HG03064 (cell line): ENCODE data around the gene HHAT.
A peak's percentile ranks its signal among the peaks of the same experiment; 100 is the strongest.

ENCODE experiments used
- ATAC-seq: cut with Tn5 transposase; IDR thresholded peaks from one replicate; pipeline ENCODE4 v1.9.1; 2021; ENCODE audit warnings: low read depth; ENCODE audit not compliant: unreplicated experiment

Gene HHAT

GRCh38 chr1:210663730-210664573 lies 335.2 kb downstream of the HHAT start:
- no peak for ATAC-seq

GRCh38 chr1:210669951-210670350 lies 341.2 kb downstream of the HHAT start:
- ATAC-seq, result no peak

GRCh38 chr1:210674151-210674550 lies 345.4 kb downstream of the HHAT start:
- ATAC-seq, result no peak

DNA sequence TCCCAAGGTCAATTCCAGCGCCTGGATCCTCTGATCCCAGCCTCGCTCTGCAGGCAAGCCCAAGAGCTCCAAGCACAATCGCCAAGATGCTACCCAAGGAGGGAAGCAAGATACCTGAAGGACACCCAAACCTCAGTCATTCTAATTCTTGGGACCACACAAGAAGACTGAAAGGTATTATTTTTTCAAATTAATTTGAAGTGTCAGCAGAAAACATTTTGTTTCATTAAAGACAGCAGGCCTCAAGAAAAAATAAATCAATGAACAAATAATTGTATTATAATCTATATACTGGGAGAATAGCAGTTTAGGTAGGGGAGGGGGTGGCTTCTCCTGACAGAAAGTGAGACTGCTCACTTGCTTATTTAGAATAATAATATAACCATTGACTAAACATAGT lies 347.8 kb downstream of the HHAT start:
- no peak for ATAC-seq

DNA sequence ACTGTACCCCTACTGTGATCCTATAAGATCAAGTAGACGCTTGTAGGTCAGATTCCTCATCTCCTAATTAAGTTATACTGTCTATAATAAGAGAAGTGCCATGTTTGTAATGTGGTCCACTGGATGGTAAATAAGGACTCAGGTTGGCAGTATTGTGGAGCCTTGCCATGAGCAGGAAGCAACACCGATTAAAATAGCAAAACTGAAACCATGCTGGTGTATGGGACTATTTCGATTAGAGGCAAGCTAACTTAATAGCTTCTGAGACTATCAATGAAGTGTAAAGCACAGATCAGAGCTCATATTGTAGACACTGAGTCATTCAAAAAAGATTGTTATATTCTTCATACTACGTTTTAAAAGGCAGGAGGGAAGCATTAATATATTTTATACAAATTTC lies 348.8 kb downstream of the HHAT start:
- ATAC-seq, result no peak

GRCh38 chr1:210678306-210678705 lies 349.6 kb downstream of the HHAT start:
- no peak for ATAC-seq

- ATAC-seq, result no peak
Measured at GRCh38 chr1:210681158-210681557, 352.5 kb downstream of the HHAT start.

DNA sequence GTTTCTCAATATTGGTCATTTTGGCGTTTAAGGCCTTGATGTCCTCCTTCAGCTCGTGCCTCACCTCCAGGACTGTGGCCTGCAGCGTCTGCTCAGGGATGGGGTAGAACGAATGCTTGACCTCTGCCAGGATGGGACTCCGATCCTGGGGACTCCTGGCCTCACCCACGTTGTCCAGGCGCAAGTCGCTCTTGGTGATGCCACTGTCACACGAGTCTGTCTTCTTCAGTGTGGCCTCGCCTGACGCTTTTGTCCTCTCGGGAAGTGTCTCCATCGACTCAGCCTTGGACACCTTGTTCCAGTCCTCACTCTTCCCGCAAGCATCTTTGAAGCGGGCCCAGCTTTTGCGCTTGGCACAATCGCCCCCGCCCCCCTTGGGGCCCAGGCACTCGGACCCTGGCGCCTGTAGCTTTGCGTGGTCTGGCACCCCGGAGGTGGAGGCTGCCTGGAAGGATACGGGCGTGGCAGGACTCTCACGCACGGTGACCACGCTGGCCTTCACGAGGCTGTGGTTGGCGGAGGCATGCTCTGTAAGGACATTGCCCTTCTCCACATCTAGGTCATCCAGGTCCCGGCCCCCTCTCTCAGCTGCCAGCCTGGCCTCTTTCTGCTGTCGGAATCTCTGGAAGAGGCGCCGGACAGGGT lies 354.8 kb downstream of the HHAT start:
- no peak for ATAC-seq

GRCh38 chr1:210684466-210685294 lies 356.0 kb downstream of the HHAT start:
- ATAC-seq, result peak; percentile 82

GRCh38 chr1:210685295-210685650 lies 356.6 kb downstream of the HHAT start:
- ATAC-seq, result no peak

- no peak for ATAC-seq
Measured at GRCh38 chr1:210686841-210687240, 358.1 kb downstream of the HHAT start.

DNA sequence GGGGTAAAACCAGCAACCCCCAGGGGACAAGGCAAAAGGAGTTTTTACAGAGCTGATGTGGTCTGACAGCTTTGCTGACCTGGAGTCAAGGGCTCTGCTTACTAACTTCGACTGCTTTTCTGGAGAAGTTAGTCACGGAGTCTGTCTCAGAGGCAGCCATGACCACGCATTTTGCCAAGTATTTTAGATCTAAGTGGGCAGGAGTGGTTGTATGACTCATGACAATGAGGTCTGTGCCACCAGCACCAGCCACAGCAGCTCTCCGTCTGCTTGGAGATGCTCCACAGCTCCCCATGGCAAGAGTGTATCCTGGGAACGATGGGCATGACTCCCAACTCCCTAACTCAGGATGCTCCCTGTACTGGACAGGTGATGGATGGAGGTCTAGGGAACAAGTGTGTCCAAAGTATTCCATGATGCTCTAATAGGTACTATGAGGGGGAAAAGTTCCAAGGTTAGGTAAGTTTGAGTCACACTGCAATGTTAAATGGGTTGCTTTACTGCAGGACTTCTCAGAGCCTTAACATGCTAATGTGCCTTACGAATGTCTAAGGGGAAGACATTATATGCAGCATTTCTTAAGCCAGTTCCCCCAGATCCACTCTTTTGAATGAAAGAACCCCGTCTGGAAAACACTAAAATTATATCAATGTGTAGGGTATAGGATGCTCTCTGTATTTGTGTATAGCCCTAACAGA lies 359.0 kb downstream of the HHAT start:
- no peak for ATAC-seq

GRCh38 chr1:210688512-210689234 lies 360.0 kb downstream of the HHAT start:
- no peak for ATAC-seq

DNA sequence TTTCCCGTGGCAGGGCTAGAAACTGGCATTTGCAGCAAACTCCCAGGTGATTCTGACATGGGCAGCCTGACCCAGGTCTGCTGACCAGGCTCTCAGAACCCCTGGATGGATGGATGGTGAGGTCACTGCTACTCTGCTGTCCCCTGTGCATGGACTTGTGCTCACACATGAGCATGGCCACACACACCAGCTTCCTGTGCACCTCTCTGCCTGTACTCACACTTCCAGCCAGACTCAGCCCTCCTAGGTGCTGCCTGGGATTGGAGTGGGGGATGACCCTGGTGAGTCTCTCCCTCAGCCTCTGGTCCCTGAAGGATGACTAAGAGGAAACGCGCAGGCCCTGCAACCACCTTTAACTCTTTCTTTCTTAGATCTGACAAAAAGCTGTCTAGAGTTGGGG lies 361.1 kb downstream of the HHAT start:
- ATAC-seq, result no peak

- no peak for ATAC-seq
Measured at GRCh38 chr1:210690236-210690635, 361.5 kb downstream of the HHAT start.

GRCh38 chr1:210691039-210691610 lies 362.4 kb downstream of the HHAT start:
- ATAC-seq, result no peak

GRCh38 chr1:210692796-210693195 lies 364.1 kb downstream of the HHAT start:
- no peak for ATAC-seq

GRCh38 chr1:210695026-210695425 lies 366.3 kb downstream of the HHAT start:
- ATAC-seq, result no peak

GRCh38 chr1:210696709-210697108 lies 368.0 kb downstream of the HHAT start:
- ATAC-seq, result peak; percentile 98

DNA sequence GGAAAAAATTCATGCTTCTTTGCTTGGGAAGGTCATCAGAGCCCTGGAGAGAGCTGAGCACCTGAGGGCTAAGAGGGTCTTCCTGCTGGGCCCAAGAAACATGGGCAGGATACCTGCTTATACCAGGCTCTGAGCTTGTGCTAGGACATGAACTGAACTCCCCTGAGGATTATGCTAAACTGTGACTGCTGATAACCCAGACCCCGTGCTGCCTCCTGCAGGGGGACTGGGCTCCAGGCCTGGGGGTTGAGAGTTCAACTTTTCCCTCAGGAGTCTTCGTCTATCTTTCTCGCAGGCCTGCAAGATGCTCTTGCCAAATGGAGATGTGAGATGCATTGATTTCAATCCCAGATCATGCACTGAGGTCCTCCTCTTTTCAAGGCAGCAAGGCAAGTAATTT lies 368.5 kb downstream of the HHAT start:
- ATAC-seq, result peak; percentile 11
